Natural killer cell (primary cell): ENCODE measurements around the gene FOXI1. TPM values are rescaled to one million over a fixed set of nuclear protein-coding genes. Genes with fewer than 3 reads are reported as not detected.

ENCODE experiments used
- ATAC-seq, 3 donors: fragments of 150-1000 bp in 2 of 3; fragments of 200-7000 bp in 1 of 3; cut with Tn5 transposase; 1 replicate in 1 of 3; 2 replicates in 2 of 3; pipeline ENCODE4 v1.10.0; 2021; ENCODE audit warnings: mild to moderate bottlenecking in 2 of 3, moderate library complexity in 2 of 3
- DNase-seq, 2 donors: peaks; one replicate each; pipeline versions ENCODE4 v3.0.0 to v3.0.0-alpha.2; 2013 to 2021; ENCODE audit warnings: mixed read lengths in 1 of 2
- H3K27ac ChIP-seq: one replicate; pipeline ENCODE4 v1.5.1; 2013; ENCODE audit warnings: mild to moderate bottlenecking, low read length
- H3K27me3 ChIP-seq: one replicate; pipeline ENCODE4 v1.6.1; 2013; ENCODE audit warnings: low read length; ENCODE audit not compliant: control insufficient read depth, insufficient read depth
- H3K36me3 ChIP-seq: one replicate; pipeline ENCODE4 v1.6.1; 2013; ENCODE audit warnings: low read length; ENCODE audit not compliant: control insufficient read depth, insufficient read depth
- H3K4me1 ChIP-seq: one replicate; pipeline ENCODE4 v1.6.1; 2013; ENCODE audit warnings: low read length; ENCODE audit not compliant: control insufficient read depth, insufficient read depth
- H3K4me3 ChIP-seq: one replicate; pipeline ENCODE4 v1.5.1; 2013; ENCODE audit warnings: low read length
- H3K9me3 ChIP-seq: one replicate; pipeline ENCODE4 v1.6.1; 2013; ENCODE audit warnings: low read length; ENCODE audit not compliant: control insufficient read depth, insufficient read depth
- H3K27ac Mint-ChIP-seq, 2 donors: one replicate each; pipeline ENCODE4 v1.8.0; 2022; ENCODE audit warnings: mild to moderate bottlenecking in 2 of 2, mixed read lengths in 2 of 2, moderate library complexity in 1 of 2
- H3K27me3 Mint-ChIP-seq, 2 donors: one replicate each; pipeline ENCODE4 v1.8.0; 2022; ENCODE audit warnings: low read depth in 2 of 2, mixed read lengths in 2 of 2
- H3K36me3 Mint-ChIP-seq: one replicate; pipeline ENCODE4 v1.8.0; 2022; ENCODE audit warnings: mixed read lengths
- H3K4me1 Mint-ChIP-seq, 2 donors: one replicate each; pipeline ENCODE4 v1.8.0; 2022; ENCODE audit warnings: mixed read lengths in 2 of 2
- H3K4me3 Mint-ChIP-seq: one replicate; pipeline ENCODE4 v1.8.0; 2022; ENCODE audit warnings: mild to moderate bottlenecking, moderate library complexity, mixed read lengths
- H3K9me3 Mint-ChIP-seq, 2 donors: one replicate each; pipeline ENCODE4 v1.8.0; 2022; ENCODE audit warnings: mixed read lengths in 2 of 2
- WGBS: methylation state at CpG from one replicate; pipeline ENCODE4 v1.1.7; 2013; ENCODE audit warnings: missing lambda C conversion rate; ENCODE audit not compliant: insufficient coverage; 5-methylcytosine and 5-hydroxymethylcytosine counted together
- intact Hi-C: fragments of 100-400 bp; cut with micrococcal nuclease; formaldehyde crosslinking; loops from one replicate; pipeline ENCODE4 v1.14.2; 2022
- total RNA-seq, 4 donors: library from RNA; stranded (reverse); fragments of 120-200 nt in 1 of 4; gene quantifications; one replicate each; pipeline versions ENCODE4 v1.2.3 to v1.2.4, GENCODE V29; 2013 to 2022
- TF ChIP-seq, protein P1 (sequence below): fragments of 200-600 bp; IDR thresholded peaks from one replicate; pipeline ENCODE4 v1.8.0; 2022; ENCODE audit warnings: antibody characterized with exemption

The FOXI1 gene
- total RNA-seq, 3 donors from 2014 or later (not counting 1 experiment from before 2014, with no cell fraction given) = 0.18 TPM; not detected in 2

DNA sequence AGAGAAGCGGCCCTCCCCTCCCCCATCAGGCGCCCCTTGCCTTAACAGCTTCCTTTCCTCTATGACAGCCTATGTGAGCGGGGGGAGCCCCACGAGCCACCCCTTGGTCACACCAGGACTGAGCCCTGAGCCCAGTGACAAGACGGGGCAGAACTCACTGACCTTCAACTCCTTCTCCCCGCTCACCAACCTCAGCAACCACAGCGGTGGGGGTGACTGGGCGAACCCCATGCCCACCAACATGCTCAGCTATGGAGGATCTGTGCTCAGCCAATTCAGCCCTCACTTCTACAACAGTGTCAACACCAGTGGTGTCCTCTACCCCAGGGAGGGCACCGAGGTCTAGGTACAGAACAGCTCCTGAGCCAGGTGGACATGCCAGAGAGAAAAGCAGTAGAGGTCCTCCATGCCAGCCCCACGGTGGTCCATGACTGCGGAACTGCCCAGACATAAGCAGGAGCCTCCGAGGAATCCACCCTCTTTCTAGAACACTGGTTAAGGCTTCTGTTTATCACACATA lies 2.6 kb downstream of the FOXI1 start:
- no peaks in the 10 kb centered on the region for H3K36me3 ChIP-seq
- no peak overlapping the region for H3K27ac ChIP-seq
- no peak for DNase-seq
- no peaks in the 10 kb centered on the region for H3K9me3 ChIP-seq
- 88% methylated on average over 12 of the region's 12 CpGs for WGBS
- no peak overlapping the region for H3K4me3 Mint-ChIP-seq
- no peak for ATAC-seq
- no peaks in the 10 kb centered on the region for H3K4me1 ChIP-seq
- H3K9me3 Mint-ChIP-seq = no peaks in the 10 kb centered on the region
- H3K27me3 ChIP-seq = no peaks in the 10 kb centered on the region
- intact Hi-C loops = no loop called here
- TF ChIP-seq, protein P1, sequence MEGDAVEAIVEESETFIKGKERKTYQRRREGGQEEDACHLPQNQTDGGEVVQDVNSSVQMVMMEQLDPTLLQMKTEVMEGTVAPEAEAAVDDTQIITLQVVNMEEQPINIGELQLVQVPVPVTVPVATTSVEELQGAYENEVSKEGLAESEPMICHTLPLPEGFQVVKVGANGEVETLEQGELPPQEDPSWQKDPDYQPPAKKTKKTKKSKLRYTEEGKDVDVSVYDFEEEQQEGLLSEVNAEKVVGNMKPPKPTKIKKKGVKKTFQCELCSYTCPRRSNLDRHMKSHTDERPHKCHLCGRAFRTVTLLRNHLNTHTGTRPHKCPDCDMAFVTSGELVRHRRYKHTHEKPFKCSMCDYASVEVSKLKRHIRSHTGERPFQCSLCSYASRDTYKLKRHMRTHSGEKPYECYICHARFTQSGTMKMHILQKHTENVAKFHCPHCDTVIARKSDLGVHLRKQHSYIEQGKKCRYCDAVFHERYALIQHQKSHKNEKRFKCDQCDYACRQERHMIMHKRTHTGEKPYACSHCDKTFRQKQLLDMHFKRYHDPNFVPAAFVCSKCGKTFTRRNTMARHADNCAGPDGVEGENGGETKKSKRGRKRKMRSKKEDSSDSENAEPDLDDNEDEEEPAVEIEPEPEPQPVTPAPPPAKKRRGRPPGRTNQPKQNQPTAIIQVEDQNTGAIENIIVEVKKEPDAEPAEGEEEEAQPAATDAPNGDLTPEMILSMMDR = no peak
- H3K4me3 ChIP-seq = no peak overlapping the region
- no peaks in the 10 kb centered on the region for H3K36me3 Mint-ChIP-seq
- no peak overlapping the region for H3K27ac Mint-ChIP-seq
- H3K4me1 Mint-ChIP-seq = no peaks in the 10 kb centered on the region
- peaks cover 12 to 14% of the 10 kb centered on the region in 2 donors for H3K27me3 Mint-ChIP-seq

DNA sequence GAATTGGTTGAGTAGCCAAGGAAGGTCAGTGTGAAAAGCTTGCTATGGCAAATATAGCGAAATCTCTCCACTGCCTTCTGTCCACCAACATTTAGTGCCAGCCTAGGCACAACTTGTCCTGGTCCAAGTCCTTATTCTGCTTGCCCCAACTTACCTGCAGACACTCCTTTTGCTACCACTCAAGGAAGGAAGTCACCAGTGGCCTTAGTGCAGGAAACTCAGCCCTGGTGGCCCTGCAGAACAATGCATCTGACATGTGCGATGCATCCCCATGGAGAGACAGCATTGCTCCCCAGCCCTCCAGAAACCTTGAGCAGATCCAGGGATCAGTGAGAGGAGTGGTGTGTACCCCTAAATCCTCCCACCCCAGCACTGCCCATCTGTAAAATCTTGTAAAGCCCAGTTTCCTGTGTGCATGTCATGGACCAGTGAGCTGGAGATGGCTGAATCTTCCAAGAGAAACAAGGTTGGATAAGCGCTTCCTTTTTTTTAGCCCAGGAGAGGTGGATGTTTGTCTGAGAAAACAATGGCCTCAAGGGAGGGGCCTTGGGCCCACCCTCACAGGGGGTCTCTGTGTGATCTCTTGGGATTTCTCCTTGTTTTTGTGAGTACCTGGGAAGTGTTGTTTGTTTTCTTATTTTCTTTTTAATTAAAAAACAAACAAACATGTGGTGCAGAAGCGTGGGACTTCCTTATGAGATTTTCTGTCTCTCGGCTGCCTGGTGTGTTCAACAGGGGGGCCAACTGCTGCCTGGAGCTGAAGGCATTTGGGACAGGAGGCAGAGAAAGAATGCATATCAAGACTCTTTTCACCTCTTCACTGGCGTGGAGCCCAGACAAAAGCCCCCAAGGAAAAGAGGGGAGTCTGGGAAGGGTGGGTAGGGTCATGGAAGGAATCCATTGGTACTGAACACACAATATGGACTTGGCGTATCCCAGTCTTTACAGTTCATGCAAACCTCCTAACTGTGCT lies 3.6 kb downstream of the FOXI1 start:
- 91% methylated on average over 5 of the region's 7 CpGs for WGBS
- DNase-seq (no peak), ATAC-seq (no peak)
- Histone ChIP-seq H3K9me3 (no peaks in the 10 kb centered on the region), H3K36me3 (no peaks in the 10 kb centered on the region), H3K27ac (no peak overlapping the region), H3K27me3 (no peaks in the 10 kb centered on the region), H3K4me1 (no peaks in the 10 kb centered on the region), H3K4me3 (no peak overlapping the region)
- H3K27me3 Mint-ChIP-seq = peaks cover 7 to 8% of the 10 kb centered on the region in 2 donors
- no peaks in the 10 kb centered on the region for H3K9me3 Mint-ChIP-seq
- no peak overlapping the region for H3K27ac Mint-ChIP-seq
- H3K36me3 Mint-ChIP-seq = no peaks in the 10 kb centered on the region
- no peak overlapping the region for H3K4me3 Mint-ChIP-seq
- intact Hi-C loops = no loop called here
- TF ChIP-seq, protein P1 = no peak
- no peaks in the 10 kb centered on the region for H3K4me1 Mint-ChIP-seq

DNA sequence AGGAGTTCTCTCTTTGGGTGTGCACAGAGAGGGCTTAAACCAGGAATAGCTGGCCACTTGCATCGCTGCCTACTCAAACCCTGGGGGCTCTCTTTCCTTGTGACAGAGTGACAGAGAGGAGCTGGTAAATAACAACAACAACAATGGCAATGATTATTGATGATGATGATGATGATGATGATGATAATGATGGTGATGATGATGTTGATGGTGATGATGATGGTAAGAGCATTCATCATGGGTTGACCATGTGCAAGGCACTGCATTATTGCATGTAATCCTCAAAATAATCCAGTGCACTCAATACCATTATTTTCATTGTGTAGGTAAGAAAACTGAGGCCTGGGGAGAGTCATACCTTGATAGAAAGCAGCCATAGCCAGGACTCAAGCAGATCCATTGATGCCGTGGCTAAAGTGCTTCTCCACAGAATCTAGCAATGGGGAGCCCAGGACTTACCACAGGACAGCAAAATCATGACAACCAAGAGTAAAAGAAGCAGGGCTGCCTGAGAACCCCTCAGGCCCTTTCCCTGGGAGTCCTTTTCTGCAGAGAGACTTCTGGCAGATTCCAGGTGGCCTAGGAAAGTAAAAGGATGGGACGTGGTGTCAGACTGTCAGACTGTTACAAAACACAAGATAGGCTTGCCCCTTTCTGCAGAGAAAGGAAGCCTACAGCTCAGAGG lies 4.8 kb downstream of the FOXI1 start:
- Histone ChIP-seq H3K27me3 (no peaks in the 10 kb centered on the region), H3K9me3 (no peaks in the 10 kb centered on the region), H3K4me3 (no peak overlapping the region), H3K4me1 (no peaks in the 10 kb centered on the region), H3K36me3 (no peaks in the 10 kb centered on the region), H3K27ac (no peak overlapping the region)
- no peaks in the 10 kb centered on the region for H3K36me3 Mint-ChIP-seq
- 85% methylated on average over 3 of the region's 3 CpGs for WGBS
- TF ChIP-seq, protein P1 = no peak
- intact Hi-C loops = no loop called here
- no peak overlapping the region for H3K27ac Mint-ChIP-seq
- H3K9me3 Mint-ChIP-seq = no peaks in the 10 kb centered on the region
- no peak overlapping the region for H3K4me3 Mint-ChIP-seq
- H3K4me1 Mint-ChIP-seq = no peaks in the 10 kb centered on the region
- ATAC-seq = no peak
- H3K27me3 Mint-ChIP-seq = peaks cover 1 to 5% of the 10 kb centered on the region in 2 donors
- no peak for DNase-seq
